Endothelial cell of umbilical vein (primary cell): ENCODE results near the gene SLC43A1. TPM values are rescaled to one million over a fixed set of nuclear protein-coding genes. Genes with fewer than 3 reads are reported as not detected.

Experiments used
- BruUV-seq: library from RNA; stranded (reverse); fragments of 400-500 nt; replicated peaks from 2 replicates; lab custom pipeline; 2021; lab: Mats Ljungman, UMichigan
- CTCF ChIA-PET: fragments of 300-600, 350-600 bp; sonication (Branson Sonifier 250); formaldehyde crosslinking; loops from one replicate; lab custom pipeline; 2021; ENCODE audit warnings: antibody characterized with exemption, inconsistent platforms; lab: Charles Lee
- POLR2A ChIA-PET: fragments of 300-600, 350-600 bp; sonication (Branson Sonifier 250); formaldehyde crosslinking; loops from one replicate; lab custom pipeline; 2021; ENCODE audit warnings: antibody characterized with exemption, inconsistent platforms; lab: Charles Lee
- DNase-seq: peaks from one replicate; pipeline ENCODE4 v3.0.0-alpha.2; 2011; ENCODE audit warnings: low read depth, low spot score
- FAIRE-seq: peaks from 2 replicates; lab custom pipeline; 2011; peaks lifted over from hg19 to GRCh38; lab: Jason Lieb, UNC
- H2AFZ ChIP-seq: 2 replicates; pipeline ENCODE4 v1.6.0; 2012; ENCODE audit warnings: low read depth, low read length, control low read depth, inconsistent platforms
- H3K27ac ChIP-seq: 2 replicates; pipeline ENCODE4 v1.5.1; 2011; ENCODE audit warnings: low read depth, mild to moderate bottlenecking, control low read depth, low read length, moderate library complexity; ENCODE audit not compliant: insufficient read depth
- H3K27me3 ChIP-seq, 2 experiments: 2 replicates each; pipeline versions ENCODE4 v1.6.0 to v1.6.1; 2011; ENCODE audit warnings: low read length in 2 of 2, mixed read lengths in 1 of 2; ENCODE audit not compliant: control insufficient read depth in 2 of 2, insufficient read depth in 2 of 2
- H3K36me3 ChIP-seq, 2 experiments: 2 replicates in 1 of 2; 3 replicates in 1 of 2; pipeline ENCODE4 v1.5.1; 2011; ENCODE audit warnings: low read length in 2 of 2, mild to moderate bottlenecking in 1 of 2, moderate library complexity in 1 of 2; ENCODE audit not compliant: control insufficient read depth in 2 of 2, insufficient read depth in 2 of 2; ENCODE audit errors: extremely low read depth in 1 of 2
- H3K4me1 ChIP-seq: 3 replicates; pipeline ENCODE4 v1.5.1; 2011; ENCODE audit warnings: mild to moderate bottlenecking, low read length; ENCODE audit not compliant: control insufficient read depth, insufficient read depth; ENCODE audit errors: extremely low read depth
- H3K4me2 ChIP-seq: 2 replicates; pipeline ENCODE4 v1.6.1; 2011; ENCODE audit warnings: low read length, control low read depth, mixed read lengths; ENCODE audit not compliant: insufficient read depth
- H3K4me3 ChIP-seq, 3 experiments: fragments of 200-600 bp in 1 of 3; sonication (generic), shearing (Covaris generic) in 1 of 3; replicated peaks in 1 of 3; 2 replicates each; pipeline ENCODE4 v1.5.1; 2011 to 2016; ENCODE audit warnings: control low read depth in 3 of 3, low read length in 3 of 3, mild to moderate bottlenecking in 2 of 3, inconsistent platforms in 1 of 3, low read depth in 1 of 3, moderate library complexity in 1 of 3; ENCODE audit not compliant: insufficient read depth in 1 of 3
- H3K79me2 ChIP-seq: 2 replicates; pipeline ENCODE4 v1.6.0; 2012; ENCODE audit warnings: low read length, inconsistent platforms; ENCODE audit not compliant: control insufficient read depth, insufficient read depth
- H3K9ac ChIP-seq: replicated peaks from 2 replicates; pipeline ENCODE3; 2011; ENCODE audit warnings: low read length, control low read depth; ENCODE audit not compliant: insufficient read depth; ENCODE audit errors: extremely low read depth
- H3K9me1 ChIP-seq: replicated peaks from 3 replicates; pipeline ENCODE4 v1.6.0; 2011; ENCODE audit warnings: mild to moderate bottlenecking, low read length; ENCODE audit not compliant: control insufficient read depth, insufficient read depth; ENCODE audit errors: extremely low read depth
- H3K9me3 ChIP-seq: replicated peaks from 2 replicates; pipeline ENCODE4 v1.5.1; 2012; ENCODE audit warnings: low read length, inconsistent platforms; ENCODE audit not compliant: control insufficient read depth, insufficient read depth
- H4K20me1 ChIP-seq: replicated peaks from 2 replicates; pipeline ENCODE3; 2011; ENCODE audit warnings: mild to moderate bottlenecking, low read length; ENCODE audit not compliant: control insufficient read depth, insufficient read depth; ENCODE audit errors: extremely low read depth
- EZH2 ChIP-seq: IDR thresholded peaks from 2 replicates; pipeline ENCODE4 v1.6.1; 2012; ENCODE audit warnings: borderline replicate concordance, low read depth, mild to moderate bottlenecking, moderate library complexity, low read length, inconsistent platforms; ENCODE audit not compliant: severe bottlenecking
- FOS ChIP-seq: IDR thresholded peaks from 2 replicates; pipeline ENCODE4 v1.6.1; 2011; ENCODE audit warnings: mild to moderate bottlenecking, low read length, moderate library complexity, borderline replicate concordance; ENCODE audit not compliant: insufficient read depth
- GATA2 ChIP-seq: IDR thresholded peaks from 2 replicates; pipeline ENCODE4 v1.7.0; 2011; ENCODE audit warnings: low read depth, mild to moderate bottlenecking, moderate library complexity, mixed read lengths, low read length; ENCODE audit not compliant: insufficient read length, insufficient read depth
- JUN ChIP-seq: IDR thresholded peaks from 2 replicates; pipeline ENCODE4 v1.6.1; 2011; ENCODE audit warnings: borderline replicate concordance, low read depth; ENCODE audit not compliant: insufficient read length, insufficient read depth
- MYC ChIP-seq: IDR thresholded peaks from one replicate; pipeline ENCODE4 v1.6.1; 2011; ENCODE audit warnings: mild to moderate bottlenecking, low read depth, low read length
- POLR2A ChIP-seq: IDR thresholded peaks from 2 replicates; pipeline ENCODE4 v1.6.1; 2012; ENCODE audit warnings: low read depth, mild to moderate bottlenecking, control low read depth, low read length
- POLR2AphosphoS5 ChIP-seq: IDR thresholded peaks from 2 replicates; pipeline ENCODE4 v1.6.1; 2012; ENCODE audit warnings: low read depth, mild to moderate bottlenecking, control low read depth, low read length, moderate library complexity; ENCODE audit not compliant: insufficient read depth
- dilution Hi-C: fragments of 300-500 bp; cut with MboI; formaldehyde crosslinking; loops from one replicate; pipeline ENCODE4 v1.15.0; 2019; ENCODE audit warnings: low sequenced_read_pairs; ENCODE audit not compliant: extremely low pct_ligation_motif_present
- intact Hi-C: fragments of 100-400 bp; cut with micrococcal nuclease; formaldehyde crosslinking; loops from one replicate; pipeline ENCODE4 v1.10.0; 2022
- polyA plus RNA-seq, 4 experiments: library from polyadenylated mRNA; depleted of rRNA in 3 of 4; stranded (reverse) in 3 of 4; unstranded in 1 of 4; fragments of >200 nt; gene quantifications; 2 replicates each; pipeline versions ENCODE4 v1.2.1 to v1.2.3, GENCODE V29; 2011 to 2012; ENCODE audit warnings: missing spikeins in 1 of 4
- total RNA-seq: library from RNA; stranded (reverse); gene quantifications from 2 replicates; pipeline ENCODE4 v1.2.3, GENCODE V29; 2021
- TF ChIP-seq, protein P1 (sequence below), 2 donors: IDR thresholded peaks; 1 replicate in 1 of 2; 2 replicates in 1 of 2; pipeline ENCODE4 v1.5.1; 2011; ENCODE audit warnings: low read length in 2 of 2, mild to moderate bottlenecking in 2 of 2, moderate library complexity in 2 of 2, control low read depth in 1 of 2, inconsistent platforms in 1 of 2, low read depth in 1 of 2; ENCODE audit not compliant: insufficient read depth in 1 of 2; ENCODE audit errors: extremely low read depth in 1 of 2
- TF ChIP-seq, protein P2 (sequence below): IDR thresholded peaks from 2 replicates; pipeline ENCODE4 v1.6.1; 2011; ENCODE audit not compliant: insufficient read depth, insufficient read length

SLC43A1 gene
- total and polyA plus RNA-seq, 2 donors (not counting 3 experiments of a cell fraction or from before 2014, with no cell fraction given) = 13.7 to 19.5 TPM

DNA sequence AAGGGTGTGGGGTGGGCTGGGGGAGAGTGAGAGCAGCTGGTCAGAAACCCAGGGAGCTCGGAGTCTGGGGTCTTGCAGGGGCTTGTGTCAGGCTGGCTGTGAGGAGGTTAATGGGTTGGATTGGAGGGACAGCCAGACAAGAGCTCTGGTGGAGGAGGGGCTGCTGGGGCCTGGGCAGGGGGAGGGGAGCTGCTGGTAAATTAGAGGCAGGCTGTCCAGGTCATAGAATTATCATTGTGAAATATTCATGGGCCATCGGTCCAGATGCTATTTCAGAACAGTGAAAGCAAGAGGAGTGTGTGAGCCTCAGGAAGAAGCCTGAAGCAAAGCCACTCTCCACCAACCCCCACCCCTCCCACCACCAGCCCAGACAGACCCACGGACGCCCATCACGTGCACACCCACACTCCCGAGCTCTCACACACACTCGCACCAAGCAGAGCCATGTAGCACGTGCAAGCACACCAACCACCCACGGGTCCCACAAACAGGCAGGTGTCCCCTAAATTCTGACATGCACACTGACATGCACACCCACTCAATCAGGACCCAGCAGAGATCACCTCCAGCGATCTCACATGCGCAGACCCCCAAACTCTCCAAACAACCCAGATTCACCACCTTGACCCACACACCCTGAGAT is 36.4 kb downstream of the SLC43A1 start:
- TF ChIP-seq MYC = no peak
- TF ChIP-seq FOS = no peak
- TF ChIP-seq POLR2AphosphoS5 = no peak
- TF ChIP-seq, protein P1, sequence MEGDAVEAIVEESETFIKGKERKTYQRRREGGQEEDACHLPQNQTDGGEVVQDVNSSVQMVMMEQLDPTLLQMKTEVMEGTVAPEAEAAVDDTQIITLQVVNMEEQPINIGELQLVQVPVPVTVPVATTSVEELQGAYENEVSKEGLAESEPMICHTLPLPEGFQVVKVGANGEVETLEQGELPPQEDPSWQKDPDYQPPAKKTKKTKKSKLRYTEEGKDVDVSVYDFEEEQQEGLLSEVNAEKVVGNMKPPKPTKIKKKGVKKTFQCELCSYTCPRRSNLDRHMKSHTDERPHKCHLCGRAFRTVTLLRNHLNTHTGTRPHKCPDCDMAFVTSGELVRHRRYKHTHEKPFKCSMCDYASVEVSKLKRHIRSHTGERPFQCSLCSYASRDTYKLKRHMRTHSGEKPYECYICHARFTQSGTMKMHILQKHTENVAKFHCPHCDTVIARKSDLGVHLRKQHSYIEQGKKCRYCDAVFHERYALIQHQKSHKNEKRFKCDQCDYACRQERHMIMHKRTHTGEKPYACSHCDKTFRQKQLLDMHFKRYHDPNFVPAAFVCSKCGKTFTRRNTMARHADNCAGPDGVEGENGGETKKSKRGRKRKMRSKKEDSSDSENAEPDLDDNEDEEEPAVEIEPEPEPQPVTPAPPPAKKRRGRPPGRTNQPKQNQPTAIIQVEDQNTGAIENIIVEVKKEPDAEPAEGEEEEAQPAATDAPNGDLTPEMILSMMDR (IDR thresholded peaks at IDR 0.05; ENCODE audit: extremely low read depth in 1 of 2, insufficient read depth in 1 of 2, low read depth in 1 of 2, low read length in 2 of 2) = no peak
- TF ChIP-seq JUN = no peak
- no peak for TF ChIP-seq EZH2
- TF ChIP-seq GATA2 = no peak
- TF ChIP-seq POLR2A = no peak
- TF ChIP-seq, protein P2, sequence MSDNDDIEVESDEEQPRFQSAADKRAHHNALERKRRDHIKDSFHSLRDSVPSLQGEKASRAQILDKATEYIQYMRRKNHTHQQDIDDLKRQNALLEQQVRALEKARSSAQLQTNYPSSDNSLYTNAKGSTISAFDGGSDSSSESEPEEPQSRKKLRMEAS = no peak
- dilution Hi-C loops (no loop called here), intact Hi-C loops (no loop called here)
- DNase-seq (no peak), FAIRE-seq (no peak)
- H4K20me1 ChIP-seq = no peaks in the 10 kb centered on the region
- H3K79me2 ChIP-seq = no peaks in the 10 kb centered on the region
- CTCF ChIA-PET = interaction anchor here (0.6 to 9.9 kb wide), 10 partner anchors 14 to 133 kb away, joined by 3 to 152 read pairs (median 4); partner anchors contain the start of genes RTN4RL2 and SLC43A1
- POLR2A ChIA-PET = no interaction called here
- peaks cover 11% of the 10 kb centered on the region for H3K4me1 ChIP-seq
- no TSS peak for BruUV-seq
- no peak overlapping the region for H3K4me3 ChIP-seq
- H3K36me3 ChIP-seq = no peaks in the 10 kb centered on the region
- no peak overlapping the region for H3K9ac ChIP-seq
- no peaks in the 10 kb centered on the region for H3K9me3 ChIP-seq
- H3K4me2 ChIP-seq = no peak overlapping the region
- peaks cover 8 to 30% of the 10 kb centered on the region in 2 experiments for H3K27me3 ChIP-seq
- H3K9me1 ChIP-seq = no peaks in the 10 kb centered on the region
- H3K27ac ChIP-seq = no peak overlapping the region
- no peak overlapping the region for H2AFZ ChIP-seq
